NCI-H526 (cell line): ENCODE measurements around the gene DDX1.
"Not testable (repeated sequence)": the region's sequence is repeated elsewhere in the genome, so short reads cannot be mapped to it uniquely, and the experiment has no call there.

Experiments
- DNase-seq, 2 experiments: peaks; one replicate each; lab custom pipeline; 2025; lab: John Stamatoyannopoulos, UW

Gene DDX1

DNA sequence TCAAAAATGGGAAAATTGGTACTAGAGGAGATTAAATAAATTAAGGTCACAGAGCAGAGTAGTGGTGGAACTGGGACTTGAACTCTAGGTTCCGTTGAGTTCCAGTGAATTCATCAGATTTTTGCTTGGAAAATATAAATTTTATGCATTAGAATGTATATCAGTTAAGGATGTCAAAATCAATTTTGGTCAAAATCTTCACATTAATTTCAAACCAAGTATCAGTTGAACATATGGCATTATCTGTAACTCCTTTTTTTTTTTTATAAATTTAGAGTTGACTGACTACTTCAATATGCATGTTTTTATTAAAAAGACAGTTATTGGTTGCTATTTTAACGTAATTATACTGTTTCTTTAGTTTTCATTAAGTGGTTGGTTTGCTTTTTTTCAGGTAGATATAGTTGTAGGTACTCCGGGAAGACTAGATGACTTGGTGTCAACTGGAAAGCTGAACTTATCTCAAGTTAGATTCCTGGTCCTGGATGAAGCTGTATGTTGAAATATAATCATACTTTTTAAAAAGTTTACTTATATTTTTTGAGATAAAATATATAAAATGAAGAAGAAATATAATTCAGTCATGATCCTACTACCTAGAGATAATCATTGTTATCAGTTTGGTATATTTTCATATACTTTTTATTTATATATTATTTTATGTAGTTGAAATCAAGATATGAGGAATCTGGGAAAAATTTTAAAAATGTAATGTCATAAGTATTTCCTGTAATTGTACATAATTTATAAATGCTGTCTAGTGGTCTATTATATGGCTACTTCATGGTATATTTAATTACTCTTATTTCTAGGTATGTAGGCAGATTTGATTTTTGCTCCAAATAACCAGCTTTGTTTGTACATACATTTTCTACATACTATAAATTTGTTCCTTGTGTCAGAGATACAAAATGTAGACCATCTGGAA lies 25.4 kb downstream of the DDX1 start:
- no peak for DNase-seq

DNA sequence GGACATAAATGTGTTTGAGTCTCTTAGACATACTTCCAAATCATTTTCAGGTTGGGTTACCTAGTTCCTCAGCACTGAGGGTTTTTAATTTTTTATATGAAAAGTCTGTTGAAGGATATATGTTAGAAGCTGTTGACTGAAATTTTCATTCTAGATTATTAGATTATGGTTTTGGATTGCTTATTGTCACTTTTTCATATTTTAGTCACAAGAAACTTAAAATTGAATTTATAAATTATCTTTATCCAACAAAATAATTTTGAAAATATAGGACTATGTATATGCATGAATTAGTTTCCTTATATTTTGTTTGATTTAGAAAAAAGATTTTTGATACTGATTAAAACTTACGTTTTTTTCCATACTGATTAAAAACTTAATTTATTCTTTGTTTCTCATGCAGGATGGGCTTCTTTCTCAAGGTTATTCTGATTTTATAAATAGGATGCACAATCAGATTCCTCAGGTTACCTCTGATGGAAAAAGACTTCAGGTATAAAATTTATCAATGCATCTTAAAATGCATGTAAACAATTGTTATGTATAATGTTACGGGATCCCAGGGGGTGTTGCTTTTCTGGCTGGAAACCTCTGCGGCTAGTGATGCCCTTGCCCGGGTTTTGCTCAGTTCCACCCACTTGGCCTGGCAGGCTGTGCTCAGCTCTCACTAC lies 26.2 kb downstream of the DDX1 start:
- DNase-seq: no peak

DNA sequence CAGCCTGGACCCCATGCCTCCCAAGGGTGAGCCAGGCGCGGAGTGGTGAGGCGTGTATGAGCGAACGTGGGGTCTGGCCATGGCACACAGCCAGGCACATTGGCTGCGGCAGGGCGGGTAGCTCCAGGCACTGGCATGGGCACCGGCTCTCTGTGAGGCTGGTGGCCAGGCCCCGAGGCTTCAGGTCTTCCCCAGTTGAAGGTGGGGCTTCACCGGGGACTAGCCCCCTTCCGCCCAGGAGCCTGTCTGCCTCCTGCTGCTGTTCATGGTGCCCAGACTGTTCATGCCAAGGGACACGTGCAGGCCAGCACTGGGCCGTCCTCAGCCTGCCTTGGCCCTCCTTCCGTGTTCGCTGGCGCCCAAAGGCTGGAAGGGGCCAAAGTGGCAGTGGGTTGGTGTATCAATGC lies 26.8 kb downstream of the DDX1 start:
- no peak for DNase-seq

DNA sequence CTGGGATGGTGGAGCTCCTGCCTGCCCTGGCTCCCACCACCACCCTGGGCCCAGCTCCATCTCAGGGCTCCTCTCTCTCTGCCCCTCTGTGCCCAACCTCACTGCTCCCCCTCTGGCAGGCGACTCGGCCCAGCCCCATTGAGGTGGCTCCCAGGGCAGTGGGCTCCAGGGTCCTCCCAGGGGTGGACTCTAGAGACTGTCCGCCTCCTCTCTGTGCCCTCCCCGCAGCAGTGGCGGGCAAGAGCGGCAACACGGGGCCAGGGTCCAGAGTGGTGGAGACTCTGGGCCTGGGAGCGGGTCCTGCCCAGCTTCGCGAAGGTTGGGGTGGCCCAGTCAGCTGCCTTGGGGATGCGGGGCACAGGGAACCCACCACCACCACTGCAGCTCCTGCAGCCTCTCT lies 27.4 kb downstream of the DDX1 start:
- DNase-seq: no peak

DNA sequence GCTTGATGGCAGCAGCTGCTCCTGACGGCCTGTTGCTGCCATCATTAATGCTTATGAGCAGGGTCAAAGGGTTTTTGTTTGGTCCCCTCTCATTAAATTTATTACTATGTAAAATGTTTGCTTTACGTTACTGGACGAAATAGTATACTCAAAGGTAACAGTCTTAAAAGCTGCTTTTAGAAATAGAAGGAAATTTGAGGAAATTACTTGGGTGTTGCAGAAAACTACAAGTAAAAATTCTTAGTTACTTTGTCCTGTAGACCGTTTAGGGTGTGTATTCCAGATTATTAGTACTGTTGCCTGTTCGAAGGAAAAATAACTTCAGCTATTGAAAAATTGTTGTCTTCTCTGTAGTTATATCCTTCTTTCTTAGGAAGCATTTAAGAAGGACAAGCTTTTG lies 27.8 kb downstream of the DDX1 start:
- DNase-seq: no peak

DNA sequence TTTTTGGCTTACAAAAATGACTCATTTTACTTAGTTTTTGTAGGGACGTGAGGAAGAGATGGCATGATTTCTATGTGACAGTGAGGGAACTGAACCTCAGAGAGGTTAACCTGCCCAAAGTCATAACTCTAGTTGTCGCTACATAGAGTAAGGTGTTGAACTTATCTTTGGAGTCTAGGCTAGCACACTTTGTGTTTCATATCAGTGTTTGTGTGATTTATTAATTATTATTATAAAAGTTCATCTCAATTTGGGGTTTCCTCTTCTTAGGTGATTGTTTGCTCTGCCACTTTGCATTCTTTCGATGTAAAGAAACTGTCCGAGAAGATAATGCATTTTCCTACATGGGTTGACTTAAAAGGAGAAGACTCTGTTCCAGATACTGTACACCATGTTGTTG lies 28.3 kb downstream of the DDX1 start:
- DNase-seq: no peak

DNA sequence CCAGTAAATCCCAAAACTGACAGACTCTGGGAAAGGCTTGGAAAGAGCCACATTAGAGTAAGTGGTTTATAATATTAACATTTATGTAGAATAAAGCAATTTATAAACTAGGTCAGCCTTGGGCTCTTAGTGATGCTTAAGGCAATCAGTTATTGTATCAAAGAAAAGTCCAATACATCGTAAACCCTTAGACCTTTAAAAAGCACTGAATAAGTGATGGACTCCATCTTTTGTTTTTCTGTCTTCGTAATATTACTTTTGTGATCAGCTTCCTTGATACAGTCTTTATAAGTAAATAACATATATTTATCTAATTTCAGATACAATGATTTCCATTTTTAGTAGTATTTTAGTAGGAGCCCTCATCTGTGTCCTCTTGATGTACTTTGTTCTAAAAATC lies 28.7 kb downstream of the DDX1 start:
- no peak for DNase-seq

DNA sequence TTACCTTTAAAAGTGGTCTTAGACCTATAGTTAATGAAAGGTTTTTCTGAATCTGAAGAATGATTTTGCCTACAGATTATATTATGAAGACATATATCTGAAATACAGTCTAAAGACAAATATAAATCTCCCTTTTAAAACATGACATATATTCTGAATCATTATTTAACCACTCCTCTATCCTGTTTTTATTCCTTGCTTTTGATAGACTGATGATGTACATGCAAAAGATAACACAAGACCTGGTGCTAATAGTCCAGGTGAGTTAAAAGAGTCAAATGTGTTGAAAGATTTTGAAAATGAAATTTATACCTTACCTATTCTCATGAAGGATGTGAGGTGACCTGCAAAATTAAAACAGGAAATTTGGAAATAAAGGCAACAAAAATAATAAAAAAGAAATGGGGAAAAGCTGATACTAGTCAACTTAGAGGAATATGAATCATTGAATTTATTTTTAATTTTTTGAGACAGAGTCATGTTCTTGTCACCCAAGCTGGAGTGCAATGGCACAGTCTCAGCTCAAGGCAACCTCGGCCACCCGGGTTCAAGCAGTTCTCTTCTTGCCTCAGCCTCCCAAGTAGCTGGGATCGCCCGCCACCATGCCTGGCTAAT lies 29.3 kb downstream of the DDX1 start:
- no peak for DNase-seq

DNA sequence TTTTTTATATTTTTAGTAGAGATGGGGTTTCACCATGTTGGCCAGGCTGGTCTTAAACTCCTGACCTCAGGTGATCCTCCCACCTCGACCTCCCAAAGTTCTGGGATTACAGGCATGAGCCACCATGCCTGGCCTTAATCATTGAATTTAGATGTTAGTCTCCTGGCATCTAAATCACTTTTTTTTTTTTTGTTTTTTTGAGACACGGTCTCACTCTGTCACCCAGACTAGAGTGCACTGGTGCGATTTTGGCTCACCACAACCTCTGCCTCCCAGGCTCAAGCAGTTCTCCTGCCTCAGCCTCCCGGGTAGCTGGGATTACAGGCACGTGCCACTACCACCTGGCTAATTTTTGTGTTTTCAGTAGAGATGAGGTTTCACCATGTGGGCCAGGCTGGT lies 29.8 kb downstream of the DDX1 start:
- not testable (repeated sequence) for DNase-seq

DNA sequence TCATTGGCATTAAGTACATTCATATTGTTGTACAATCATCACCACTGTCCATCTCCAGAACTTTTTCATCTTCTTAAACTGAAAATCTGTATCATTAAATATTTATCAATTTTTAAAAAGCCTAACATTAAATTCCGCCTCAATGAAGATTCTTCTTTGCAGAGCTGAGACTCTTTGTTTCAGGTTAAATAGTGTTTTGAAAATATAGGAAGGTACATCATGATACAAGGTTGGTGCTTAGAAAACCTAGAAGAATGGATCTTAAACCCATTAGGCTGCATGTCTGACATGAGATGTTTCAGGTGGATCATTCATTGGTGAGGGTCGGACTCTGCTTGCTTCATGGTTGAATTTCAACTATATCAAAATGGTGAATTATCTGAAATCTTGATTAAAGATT lies 30.5 kb downstream of the DDX1 start:
- DNase-seq: no peak

DNA sequence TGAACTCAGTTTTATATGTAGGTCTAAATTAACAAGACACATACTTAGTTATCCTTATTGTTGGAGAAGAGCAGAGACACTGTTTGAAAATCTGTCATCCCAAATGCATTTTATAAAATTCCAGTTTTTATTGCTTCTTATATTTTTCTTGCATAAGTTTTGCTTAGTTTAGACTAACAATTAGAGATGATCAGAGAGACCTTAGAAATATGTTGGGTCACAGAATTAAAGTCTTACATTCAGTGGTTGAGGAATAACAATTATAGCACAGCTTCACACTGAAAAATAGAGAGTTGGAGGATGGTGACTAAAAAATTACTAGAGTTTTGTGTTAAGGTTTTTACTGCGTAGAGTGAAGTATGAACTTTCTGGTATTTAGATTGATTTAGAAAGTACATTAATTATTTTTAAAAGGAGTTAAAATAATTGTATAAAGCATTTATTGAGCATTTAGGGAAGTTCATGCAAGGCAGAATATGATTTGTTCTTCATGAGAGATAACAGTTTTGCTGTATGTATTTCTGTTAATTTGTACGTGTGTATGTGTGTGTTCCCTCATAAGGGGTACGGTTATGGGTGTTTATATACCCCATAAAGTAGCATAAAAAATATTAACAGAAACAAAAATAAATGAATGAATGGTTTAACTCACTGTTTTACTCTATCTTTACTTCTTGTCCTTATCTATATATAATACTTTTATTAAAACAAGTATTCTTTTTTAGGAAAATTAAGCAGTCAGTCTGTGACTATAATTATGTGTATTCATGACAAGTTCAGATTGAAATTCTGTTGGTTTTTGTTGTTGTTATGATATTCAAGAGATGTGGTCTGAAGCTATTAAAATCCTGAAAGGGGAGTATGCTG lies 31.2 kb downstream of the DDX1 start:
- DNase-seq: no peak

DNA sequence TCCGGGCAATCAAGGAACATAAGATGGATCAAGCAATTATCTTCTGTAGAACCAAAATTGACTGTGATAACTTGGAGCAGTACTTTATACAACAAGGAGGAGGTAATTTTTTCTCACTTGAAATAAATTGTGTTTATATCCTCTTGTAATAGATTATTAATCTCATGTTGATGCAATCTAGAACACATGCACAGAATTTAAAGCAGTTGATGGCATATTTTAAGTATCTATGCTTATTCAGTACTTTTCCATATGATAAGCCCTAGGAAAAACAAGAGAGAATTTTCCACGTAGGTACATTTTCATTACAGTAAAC lies 31.8 kb downstream of the DDX1 start:
- no peak for DNase-seq

DNA sequence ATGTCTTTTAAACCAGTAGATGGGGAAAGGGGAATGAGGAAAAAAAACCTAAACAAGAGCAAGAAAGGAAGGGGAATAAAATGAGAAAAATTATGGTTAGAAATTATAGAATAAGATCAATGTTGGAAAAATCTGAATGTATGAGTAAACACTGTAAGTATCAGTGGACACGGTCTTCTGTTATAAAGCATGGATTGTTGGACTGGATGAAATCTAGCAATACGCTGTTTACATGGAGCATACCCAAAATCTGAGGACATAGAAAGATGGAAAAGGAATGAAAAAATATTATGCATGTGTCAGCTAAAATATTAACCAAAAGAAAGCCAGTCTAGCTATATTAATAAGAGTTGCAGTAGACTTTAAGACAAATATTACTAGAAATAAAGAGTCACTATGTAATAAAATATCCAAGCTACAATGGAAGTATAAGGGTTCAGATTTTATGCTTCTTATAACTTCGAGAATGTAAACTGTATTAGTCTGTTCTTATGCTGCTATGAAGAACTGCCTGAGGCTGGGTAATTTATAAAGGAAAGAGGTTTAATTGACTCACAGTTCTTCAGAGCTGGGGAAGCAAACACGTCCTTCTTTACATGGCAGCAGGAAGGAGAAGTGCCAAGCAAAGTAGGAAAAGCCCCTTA lies 32.4 kb downstream of the DDX1 start:
- DNase-seq: no peak

DNA sequence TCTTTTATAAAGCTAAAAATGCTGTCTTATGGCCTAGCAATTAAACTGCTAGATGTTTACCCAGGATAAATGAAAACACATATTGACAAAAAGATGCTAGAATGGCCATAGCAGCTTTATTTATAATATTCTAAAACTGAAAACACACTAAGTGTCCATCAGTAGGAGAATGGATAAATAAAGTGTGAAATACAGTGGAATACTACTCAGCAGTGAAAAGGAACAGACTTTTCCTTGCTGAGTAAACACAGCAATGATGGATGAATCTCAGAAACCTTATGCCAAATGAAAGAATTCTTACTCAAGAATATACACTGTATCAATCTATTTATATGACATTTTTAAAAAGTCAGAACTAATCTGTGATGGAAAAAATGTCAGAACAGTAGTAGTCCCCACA lies 33.2 kb downstream of the DDX1 start:
- no peak for DNase-seq

DNA sequence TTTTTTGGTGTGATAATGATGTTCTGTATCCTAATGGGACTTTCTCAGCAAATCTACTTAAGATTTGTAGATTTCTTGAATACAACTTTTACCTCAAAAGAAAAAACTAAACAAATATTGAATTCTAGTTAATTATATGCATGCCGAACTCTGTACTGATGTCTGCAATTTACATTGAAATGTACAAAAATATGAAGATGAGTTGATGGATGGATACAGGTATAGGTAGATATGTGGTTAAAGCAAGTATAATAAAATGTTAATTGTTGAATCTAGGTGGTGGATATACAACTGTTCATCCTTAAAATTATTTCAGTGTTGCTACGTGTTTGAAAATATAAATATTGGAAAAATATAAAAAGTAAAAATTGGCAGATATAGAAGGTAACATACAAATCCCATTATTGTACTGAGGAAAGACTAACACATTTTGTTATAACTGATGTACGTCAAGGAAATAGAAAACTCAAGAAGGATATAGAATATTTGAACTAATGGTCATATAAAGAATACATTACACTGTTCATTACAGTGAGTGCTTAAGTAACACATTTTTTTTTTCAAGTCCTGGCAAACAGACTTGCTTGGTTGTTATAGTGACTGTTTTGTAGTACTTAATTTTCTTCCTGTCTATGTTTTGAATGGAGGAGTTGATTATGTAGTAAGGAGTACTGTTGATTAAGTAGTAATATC lies 33.8 kb downstream of the DDX1 start:
- no peak for DNase-seq

DNA sequence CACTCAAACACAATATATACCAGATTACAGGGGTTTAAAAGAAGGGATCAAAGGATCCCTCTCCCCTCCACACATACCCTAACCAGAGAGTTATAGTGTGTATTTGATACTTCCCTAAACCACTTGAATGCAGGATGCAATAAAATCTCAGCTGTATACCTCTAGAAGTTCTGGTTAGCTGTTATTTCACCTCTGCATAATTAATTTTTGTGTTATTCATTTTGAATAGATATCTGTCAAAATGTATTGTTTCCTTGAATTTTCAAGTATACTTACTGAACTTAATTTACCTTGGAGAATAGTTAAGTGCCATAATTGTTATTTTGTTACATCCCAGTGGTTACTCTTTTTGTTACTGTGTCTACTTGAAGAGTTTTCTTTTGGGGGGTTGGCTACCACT lies 34.5 kb downstream of the DDX1 start:
- no peak for DNase-seq

DNA sequence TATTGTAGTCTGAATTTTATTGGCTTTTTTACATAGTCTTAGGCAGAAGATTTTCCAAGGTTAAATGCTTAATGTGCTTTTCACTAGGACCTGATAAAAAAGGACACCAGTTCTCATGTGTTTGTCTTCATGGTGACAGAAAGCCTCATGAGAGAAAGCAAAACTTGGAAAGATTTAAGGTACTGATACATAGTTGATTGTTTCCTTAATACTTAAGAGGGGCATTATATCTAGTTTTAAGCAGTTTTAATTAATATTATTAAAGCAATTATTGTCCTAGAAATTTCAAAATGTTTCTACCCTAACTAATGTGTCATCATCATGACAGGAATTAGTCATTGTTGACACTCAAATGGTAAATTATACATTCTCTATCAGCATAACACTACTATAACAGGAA lies 35.3 kb downstream of the DDX1 start:
- DNase-seq: no peak

DNA sequence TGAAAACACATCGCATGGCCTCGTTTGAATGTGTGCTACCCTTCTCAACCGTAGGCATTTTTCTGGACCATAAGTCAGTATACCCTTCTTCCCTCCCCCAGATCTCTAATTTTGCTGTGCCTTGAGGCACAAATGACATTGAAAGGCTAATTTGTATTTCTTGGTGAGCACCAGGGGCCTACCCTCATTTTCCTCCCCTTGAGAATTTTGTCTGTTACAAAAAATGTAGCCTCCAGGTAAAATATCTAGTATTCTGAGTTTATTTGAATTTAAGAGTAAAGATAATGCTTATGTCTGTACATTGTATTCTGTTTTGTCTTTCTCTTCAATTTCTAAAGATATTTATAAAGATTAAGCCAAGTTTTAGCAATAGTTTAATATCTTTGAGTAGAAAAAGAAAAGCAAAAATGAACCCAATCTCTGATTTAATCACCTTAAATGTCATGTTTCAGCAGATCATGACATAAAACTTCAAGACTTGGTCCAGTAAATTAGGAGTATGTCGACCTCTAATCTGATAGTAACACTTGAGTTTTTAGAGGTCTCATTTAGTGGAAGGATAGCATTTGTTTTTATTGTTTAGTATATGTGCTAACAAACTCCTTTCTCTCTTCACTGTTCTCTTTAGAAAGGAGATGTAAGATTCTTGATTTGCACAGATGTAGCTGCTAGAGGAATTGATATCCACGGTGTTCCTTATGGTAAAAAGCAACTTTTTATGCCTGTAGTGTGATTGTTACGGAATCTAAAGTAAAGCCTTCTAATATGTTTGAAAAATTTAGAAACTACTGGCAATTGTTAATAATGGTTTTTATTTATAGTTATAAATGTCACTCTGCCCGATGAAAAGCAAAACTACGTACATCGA lies 36.4 kb downstream of the DDX1 start:
- DNase-seq: no peak

DNA sequence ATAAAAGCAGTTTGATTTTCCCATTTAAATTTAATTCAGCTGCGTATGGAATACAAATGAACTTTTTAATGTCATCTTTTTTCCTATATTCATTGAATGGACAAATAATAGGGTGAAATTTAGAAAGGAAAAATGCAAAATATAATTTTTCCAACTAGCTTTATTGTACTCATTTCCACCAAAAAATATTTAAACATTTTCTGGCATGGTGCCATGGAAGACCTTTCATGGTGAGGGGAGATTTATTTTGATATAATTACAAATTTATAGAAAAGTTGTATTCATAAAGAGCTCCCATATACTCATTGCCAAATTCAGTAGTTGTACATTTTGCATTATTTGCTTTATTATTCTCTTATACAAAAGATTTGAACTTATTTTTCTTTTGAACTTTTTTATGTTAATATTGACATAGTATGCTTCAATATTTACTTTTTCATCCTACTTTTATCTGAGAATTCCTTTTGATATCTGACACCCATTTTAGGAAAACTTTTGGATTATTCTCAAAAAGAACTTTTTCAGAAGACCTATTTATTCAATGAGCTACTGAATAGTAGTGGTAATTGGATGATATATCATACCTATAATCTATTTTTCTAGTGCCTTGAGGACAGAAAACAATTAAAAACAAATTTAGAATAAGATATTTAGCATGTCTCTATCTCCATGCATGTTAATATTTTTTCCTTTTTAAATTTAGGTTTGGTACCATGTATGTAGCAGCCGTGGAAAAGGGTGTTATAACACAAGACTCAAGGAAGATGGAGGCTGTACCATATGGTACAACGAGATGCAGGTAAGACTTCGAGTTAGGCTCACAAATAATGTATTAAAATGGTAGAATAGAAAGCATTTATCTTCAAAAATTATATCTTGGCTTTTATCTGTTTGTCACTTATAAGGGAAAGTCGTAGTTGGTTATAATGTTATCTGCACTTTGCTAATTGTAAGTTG lies 37.5 kb downstream of the DDX1 start:
- DNase-seq: no peak
